ENCODE data around the gene FAM219A. TPM values are rescaled to one million over a fixed set of nuclear protein-coding genes. Genes with fewer than 3 reads are reported as not detected.

FAM219A gene
- total RNA-seq, 1 experiment from 2014 or later, result 38.6 TPM

DNA sequence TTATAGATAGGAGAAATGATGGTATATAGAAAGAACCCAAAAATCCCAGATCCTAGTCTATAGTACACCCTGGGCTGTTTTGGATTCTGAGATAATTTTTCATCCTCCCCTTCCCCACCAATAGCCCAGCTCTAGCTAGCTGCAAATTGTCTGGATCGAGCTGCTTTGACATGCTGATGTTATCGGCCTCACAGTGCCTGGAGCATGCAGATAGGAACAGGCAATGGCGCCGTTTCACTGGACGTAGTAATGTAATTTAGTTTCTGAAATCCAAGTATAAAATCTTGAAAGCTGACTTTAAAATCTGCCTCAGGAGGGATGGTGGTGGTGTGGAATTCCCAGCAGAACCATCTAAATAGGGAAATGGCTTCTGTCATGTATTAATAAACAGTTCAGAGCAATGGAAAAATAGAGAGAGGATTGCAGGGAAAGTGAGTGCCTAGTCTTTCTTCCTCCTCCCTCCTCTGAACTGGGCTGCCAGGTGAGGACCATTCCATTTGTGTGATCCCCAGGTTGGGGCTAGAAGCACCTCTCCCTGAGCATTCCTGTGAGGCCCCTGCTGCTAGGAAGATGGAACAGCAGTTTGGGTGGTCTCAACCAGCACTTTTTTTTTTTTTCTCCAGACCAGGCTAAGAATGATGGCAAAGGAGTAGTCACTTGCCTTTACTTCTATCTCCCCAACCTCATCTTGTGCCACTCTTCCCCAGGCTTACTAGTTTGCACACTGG is 31.9 kb downstream of the FAM219A start:
- H3K27ac ChIP-seq (ENCODE audit: low read length), result no peak overlapping the region
- in situ Hi-C loops (cut with HindIII; ENCODE audit: low pct_unique_long_range_greater_than_20kb, low sequenced_read_pairs) (no loop called here), intact Hi-C loops (cut with micrococcal nuclease; ENCODE audit: unreplicated experiment) (no loop called here)
- TF ChIP-seq POLR2AphosphoS5 (IDR thresholded peaks at IDR 0.05; ENCODE audit: low read depth, low read length) (no peak), CTCF (IDR thresholded peaks at IDR 0.05) (no peak), SIN3A (IDR thresholded peaks at IDR 0.05; ENCODE audit: borderline replicate concordance, insufficient read depth, low read depth, low read length) (no peak)
- TF ChIP-seq, protein P1, sequence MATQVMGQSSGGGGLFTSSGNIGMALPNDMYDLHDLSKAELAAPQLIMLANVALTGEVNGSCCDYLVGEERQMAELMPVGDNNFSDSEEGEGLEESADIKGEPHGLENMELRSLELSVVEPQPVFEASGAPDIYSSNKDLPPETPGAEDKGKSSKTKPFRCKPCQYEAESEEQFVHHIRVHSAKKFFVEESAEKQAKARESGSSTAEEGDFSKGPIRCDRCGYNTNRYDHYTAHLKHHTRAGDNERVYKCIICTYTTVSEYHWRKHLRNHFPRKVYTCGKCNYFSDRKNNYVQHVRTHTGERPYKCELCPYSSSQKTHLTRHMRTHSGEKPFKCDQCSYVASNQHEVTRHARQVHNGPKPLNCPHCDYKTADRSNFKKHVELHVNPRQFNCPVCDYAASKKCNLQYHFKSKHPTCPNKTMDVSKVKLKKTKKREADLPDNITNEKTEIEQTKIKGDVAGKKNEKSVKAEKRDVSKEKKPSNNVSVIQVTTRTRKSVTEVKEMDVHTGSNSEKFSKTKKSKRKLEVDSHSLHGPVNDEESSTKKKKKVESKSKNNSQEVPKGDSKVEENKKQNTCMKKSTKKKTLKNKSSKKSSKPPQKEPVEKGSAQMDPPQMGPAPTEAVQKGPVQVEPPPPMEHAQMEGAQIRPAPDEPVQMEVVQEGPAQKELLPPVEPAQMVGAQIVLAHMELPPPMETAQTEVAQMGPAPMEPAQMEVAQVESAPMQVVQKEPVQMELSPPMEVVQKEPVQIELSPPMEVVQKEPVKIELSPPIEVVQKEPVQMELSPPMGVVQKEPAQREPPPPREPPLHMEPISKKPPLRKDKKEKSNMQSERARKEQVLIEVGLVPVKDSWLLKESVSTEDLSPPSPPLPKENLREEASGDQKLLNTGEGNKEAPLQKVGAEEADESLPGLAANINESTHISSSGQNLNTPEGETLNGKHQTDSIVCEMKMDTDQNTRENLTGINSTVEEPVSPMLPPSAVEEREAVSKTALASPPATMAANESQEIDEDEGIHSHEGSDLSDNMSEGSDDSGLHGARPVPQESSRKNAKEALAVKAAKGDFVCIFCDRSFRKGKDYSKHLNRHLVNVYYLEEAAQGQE (IDR thresholded peaks at IDR 0.05; ENCODE audit: insufficient read depth in 1 of 2, low read depth in 2 of 2, low read length in 1 of 2), result no peak
- H3K4me3 ChIP-seq (ENCODE audit: low read depth in 2 of 2, low read length in 2 of 2), result no peak overlapping the region
- ChIA-PET CTCF (interaction anchor here (1.0 kb wide), 1 partner anchor 23 kb away, joined by 3 read pairs; no protein-coding TSS in a partner anchor), POLR2A (no interaction called here)
- no TSS peak for BruUV-seq (replicated peaks)
- H3K36me3 ChIP-seq (ENCODE audit: control insufficient read depth, insufficient read depth, low read length), result no peaks in the 10 kb centered on the region
- no peak for DNase-seq (ENCODE audit: low read depth, low spot score)
- H3K4me1 ChIP-seq (ENCODE audit: control insufficient read depth, insufficient read depth, low read length), result no peaks in the 10 kb centered on the region; the same call in 1 of the 2 replicates
- no peaks in the 10 kb centered on the region for H3K27me3 ChIP-seq (ENCODE audit: control insufficient read depth, insufficient read depth, low read length)
- no peak for ATAC-seq
- H3K9me3 ChIP-seq (ENCODE audit: control insufficient read depth, insufficient read depth, low read depth, low read length), result no peaks in the 10 kb centered on the region

DNA sequence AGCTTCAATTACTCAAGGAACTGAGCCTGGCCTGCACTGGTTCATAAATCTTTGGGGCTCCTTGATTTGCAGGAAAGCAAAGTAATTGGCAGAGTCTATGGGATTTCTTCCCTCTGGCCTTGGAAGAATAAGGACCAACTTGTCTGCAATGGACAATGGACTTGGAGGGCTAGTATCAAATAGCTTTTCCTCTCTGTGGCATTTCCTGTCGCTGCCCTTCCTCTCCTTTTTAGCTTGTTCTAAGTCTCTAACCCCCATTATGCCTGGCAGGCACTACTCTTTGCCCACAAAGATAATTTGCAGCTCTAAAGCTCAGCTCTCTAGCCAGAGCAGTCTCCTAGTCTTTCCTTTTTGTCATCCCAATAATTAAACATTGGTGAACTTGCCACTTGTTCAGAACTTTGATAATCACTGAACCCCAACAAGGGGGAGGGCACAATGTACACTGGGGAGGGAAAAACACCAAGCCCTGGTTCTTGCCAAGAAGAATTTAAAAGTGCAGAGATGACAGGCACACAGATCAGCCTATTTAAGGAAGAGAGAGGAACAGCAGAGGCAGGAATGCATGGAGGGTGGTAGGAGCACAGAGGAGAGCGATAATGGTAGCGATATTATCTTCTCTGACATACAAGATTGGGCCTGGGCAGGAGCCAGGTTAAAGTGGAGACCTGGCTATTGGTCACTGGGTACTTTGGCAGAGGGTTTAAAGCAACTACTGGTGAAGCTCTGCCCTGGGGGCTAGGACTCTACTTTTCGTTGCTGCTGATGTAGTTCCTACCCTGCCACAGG is 38.5 kb downstream of the FAM219A start:
- no peak overlapping the region for H3K4me3 ChIP-seq (ENCODE audit: low read depth in 2 of 2, low read length in 2 of 2)
- TF ChIP-seq TCF7L2 (IDR thresholded peaks at IDR 0.05; ENCODE audit: low read depth, low read length) (no peak), SIN3A (IDR thresholded peaks at IDR 0.05; ENCODE audit: borderline replicate concordance, insufficient read depth, low read depth, low read length) (no peak)
- POLR2A ChIA-PET, result no interaction called here
- H3K36me3 ChIP-seq (ENCODE audit: control insufficient read depth, insufficient read depth, low read length), result no peaks in the 10 kb centered on the region
- no peak overlapping the region for H3K27ac ChIP-seq (ENCODE audit: low read length)
- no TSS peak for BruUV-seq (replicated peaks)
- DNase-seq (ENCODE audit: low read depth, low spot score) (no peak), ATAC-seq (no peak)
- no peaks in the 10 kb centered on the region for H3K27me3 ChIP-seq (ENCODE audit: control insufficient read depth, insufficient read depth, low read length)
- intact Hi-C loops (cut with micrococcal nuclease; ENCODE audit: unreplicated experiment), result no loop called here
- H3K9me3 ChIP-seq (ENCODE audit: control insufficient read depth, insufficient read depth, low read depth, low read length), result no peaks in the 10 kb centered on the region
- in situ Hi-C loops (cut with HindIII; ENCODE audit: low pct_unique_long_range_greater_than_20kb, low sequenced_read_pairs), result no loop called here
- H3K4me1 ChIP-seq (ENCODE audit: control insufficient read depth, insufficient read depth, low read length), result no peaks in the 10 kb centered on the region
- CTCF ChIA-PET, result interaction anchor here (0.5 to 0.6 kb wide), 2 partner anchors 16 to 117 kb away, joined by 3 read pairs; no protein-coding TSS in a partner anchor
